Erythroblast (primary cell): ENCODE data around the gene ZIC2.

Experiments
- GATA1 ChIP-seq: IDR thresholded peaks from 2 replicates; pipeline ENCODE4 v1.6.1; 2011; ENCODE audit warnings: low read depth, mild to moderate bottlenecking, control low read depth, low read length, moderate library complexity
- POLR2A ChIP-seq: IDR thresholded peaks from 2 replicates; pipeline ENCODE4 v1.6.1; 2011; ENCODE audit warnings: mild to moderate bottlenecking, low read length

DNA sequence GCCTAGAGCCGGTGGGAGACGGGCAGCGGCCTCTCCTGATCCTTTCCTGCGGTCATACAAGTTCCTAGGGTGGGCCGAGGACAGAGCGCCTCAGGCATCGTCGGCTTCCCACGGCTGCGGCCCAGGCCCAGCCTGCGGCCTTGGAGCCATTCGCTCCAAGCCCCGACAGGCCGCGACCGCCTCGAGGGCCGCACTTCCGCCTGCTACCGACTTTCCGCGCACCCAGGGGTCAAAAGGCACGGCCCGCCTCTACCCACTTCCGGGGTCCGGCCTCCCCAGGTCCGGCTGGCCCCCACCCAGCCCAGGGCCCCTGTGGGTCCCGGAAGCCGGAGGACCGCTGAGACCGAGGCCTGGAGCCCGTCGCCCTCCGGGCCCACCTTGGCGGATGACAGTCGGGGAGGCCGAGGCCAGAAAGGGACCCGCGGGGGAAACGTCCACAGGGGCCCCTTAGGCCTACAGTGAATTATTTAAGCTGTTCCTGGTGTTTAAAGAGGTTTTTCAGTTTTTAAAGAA lies 16.2 kb downstream of the ZIC2 start:
- TF ChIP-seq POLR2A: no peak
- no peak for TF ChIP-seq GATA1
